SK-N-SH treated with all-trans-retinoic acid at 6 μM for 48 hours (cell line): ENCODE data around the gene NLRP11.

Experiments
- ATAC-seq: fragments of 200-7000 bp; cut with Tn5 transposase; 3 replicates; pipeline ENCODE4 v1.9.1; 2020; ENCODE audit warnings: mild to moderate bottlenecking, moderate library complexity
- ARNTL ChIP-seq: fragments of 450-650 bp; formaldehyde crosslinking; IDR thresholded peaks from 2 replicates; pipeline ENCODE4 v1.5.0; 2020; ENCODE audit warnings: low read depth, mild to moderate bottlenecking, moderate library complexity, borderline replicate concordance
- BACH2 ChIP-seq: fragments of 250-450 bp; sonication (Bioruptor Pico); IDR thresholded peaks from 2 replicates; pipeline ENCODE4 v1.9.0; 2021; ENCODE audit warnings: mild to moderate bottlenecking, borderline replicate concordance
- CSDC2 ChIP-seq: fragments of 250-450 bp; sonication (Bioruptor Pico); IDR thresholded peaks from 2 replicates; pipeline ENCODE4 v1.5.0; 2020; ENCODE audit warnings: mild to moderate bottlenecking, moderate library complexity
- ESRRG ChIP-seq: fragments of 250-450 bp; sonication (Bioruptor Pico); IDR thresholded peaks from 2 replicates; pipeline ENCODE4 v1.6.1; 2021; ENCODE audit warnings: mild to moderate bottlenecking
- GLIS3 ChIP-seq: fragments of 250-450 bp; sonication (Bioruptor Pico); IDR thresholded peaks from 2 replicates; pipeline ENCODE4 v1.5.0; 2020; ENCODE audit warnings: mild to moderate bottlenecking, moderate library complexity
- ISL1 ChIP-seq: fragments of 250-450 bp; sonication (Bioruptor Pico); IDR thresholded peaks from 2 replicates; pipeline ENCODE4 v2.1.2; 2022; ENCODE audit warnings: mild to moderate bottlenecking, moderate library complexity
- OSR1 ChIP-seq: fragments of 250-450 bp; sonication (Bioruptor Pico); IDR thresholded peaks from 2 replicates; pipeline ENCODE4 v1.8.0; 2022; ENCODE audit warnings: moderate library complexity, mild to moderate bottlenecking, inconsistent platforms
- POU6F1 ChIP-seq: fragments of 250-450 bp; sonication (Bioruptor Pico); IDR thresholded peaks from 2 replicates; pipeline ENCODE4 v1.8.0; 2021; ENCODE audit warnings: low read depth, mild to moderate bottlenecking, moderate library complexity, borderline replicate concordance
- PPARA ChIP-seq: fragments of 250-450 bp; sonication (Bioruptor Pico); IDR thresholded peaks from 2 replicates; pipeline ENCODE4 v1.5.0; 2020; ENCODE audit warnings: mild to moderate bottlenecking, borderline replicate concordance
- RARB ChIP-seq: fragments of 250-450 bp; sonication (Bioruptor Pico); IDR thresholded peaks from 2 replicates; pipeline ENCODE4 v1.8.0; 2021; ENCODE audit warnings: mild to moderate bottlenecking, moderate library complexity
- SNAI2 ChIP-seq: fragments of 250-450 bp; sonication (Bioruptor Pico); IDR thresholded peaks from 2 replicates; pipeline ENCODE4 v1.5.0; 2020; ENCODE audit warnings: mild to moderate bottlenecking, moderate library complexity
- TCF4 ChIP-seq: fragments of 250-450 bp; sonication (Bioruptor Pico); IDR thresholded peaks from 2 replicates; pipeline ENCODE4 v1.8.0; 2021; ENCODE audit warnings: mild to moderate bottlenecking, moderate library complexity, borderline replicate concordance
- TOX ChIP-seq: fragments of 250-450 bp; sonication (Bioruptor Pico); IDR thresholded peaks from 2 replicates; pipeline ENCODE4 v1.8.0; 2021; ENCODE audit warnings: mild to moderate bottlenecking, moderate library complexity, borderline replicate concordance
- ZC3H10 ChIP-seq: fragments of 250-450 bp; sonication (Bioruptor Pico); IDR thresholded peaks from 2 replicates; pipeline ENCODE4 v1.5.1; 2021; ENCODE audit warnings: mild to moderate bottlenecking, moderate library complexity
- ZFP3 ChIP-seq: fragments of 250-450 bp; sonication (Bioruptor Pico); IDR thresholded peaks from 2 replicates; pipeline ENCODE4 v1.5.0; 2020; ENCODE audit warnings: mild to moderate bottlenecking, moderate library complexity
- ZFP30 ChIP-seq: fragments of 450-650 bp; formaldehyde crosslinking; IDR thresholded peaks from 2 replicates; pipeline ENCODE4 v1.5.0; 2022; ENCODE audit warnings: mild to moderate bottlenecking, moderate library complexity
- ZNF70 ChIP-seq: fragments of 450-650 bp; formaldehyde crosslinking; IDR thresholded peaks from 2 replicates; pipeline ENCODE4 v1.5.0; 2020; ENCODE audit warnings: mild to moderate bottlenecking, moderate library complexity
- ZNF8 ChIP-seq: fragments of 450-650 bp; formaldehyde crosslinking; IDR thresholded peaks from 2 replicates; pipeline ENCODE4 v1.5.0; 2020; ENCODE audit warnings: mild to moderate bottlenecking, moderate library complexity
- TF ChIP-seq, protein P1 (sequence below): fragments of 250-450 bp; sonication (Bioruptor Pico); IDR thresholded peaks from 2 replicates; pipeline ENCODE4 v1.8.0; 2020; ENCODE audit warnings: mild to moderate bottlenecking, moderate library complexity, borderline replicate concordance
- TF ChIP-seq, protein P2 (sequence below): fragments of 250-450 bp; sonication (Bioruptor Pico); IDR thresholded peaks from 2 replicates; pipeline ENCODE4 v1.5.1; 2021; ENCODE audit warnings: mild to moderate bottlenecking, moderate library complexity
- TF ChIP-seq, protein P3 (sequence below): fragments of 250-450 bp; sonication (Bioruptor Pico); IDR thresholded peaks from 2 replicates; pipeline ENCODE4 v1.5.0; 2020; ENCODE audit warnings: mild to moderate bottlenecking, moderate library complexity
- TF ChIP-seq, protein P4 (sequence below): fragments of 250-450 bp; sonication (Bioruptor Pico); IDR thresholded peaks from 2 replicates; pipeline ENCODE4 v1.5.1; 2020; ENCODE audit warnings: low read depth, mild to moderate bottlenecking, moderate library complexity

Gene NLRP11

GRCh38 chr19:55830656-55831055 is 1.1 kb downstream of the NLRP11 start:
- no peak for TF ChIP-seq TCF4 (CRISPR knock-in tag)
- TF ChIP-seq TOX (CRISPR knock-in tag): no peak
- no peak for TF ChIP-seq ISL1
- TF ChIP-seq, protein P1, sequence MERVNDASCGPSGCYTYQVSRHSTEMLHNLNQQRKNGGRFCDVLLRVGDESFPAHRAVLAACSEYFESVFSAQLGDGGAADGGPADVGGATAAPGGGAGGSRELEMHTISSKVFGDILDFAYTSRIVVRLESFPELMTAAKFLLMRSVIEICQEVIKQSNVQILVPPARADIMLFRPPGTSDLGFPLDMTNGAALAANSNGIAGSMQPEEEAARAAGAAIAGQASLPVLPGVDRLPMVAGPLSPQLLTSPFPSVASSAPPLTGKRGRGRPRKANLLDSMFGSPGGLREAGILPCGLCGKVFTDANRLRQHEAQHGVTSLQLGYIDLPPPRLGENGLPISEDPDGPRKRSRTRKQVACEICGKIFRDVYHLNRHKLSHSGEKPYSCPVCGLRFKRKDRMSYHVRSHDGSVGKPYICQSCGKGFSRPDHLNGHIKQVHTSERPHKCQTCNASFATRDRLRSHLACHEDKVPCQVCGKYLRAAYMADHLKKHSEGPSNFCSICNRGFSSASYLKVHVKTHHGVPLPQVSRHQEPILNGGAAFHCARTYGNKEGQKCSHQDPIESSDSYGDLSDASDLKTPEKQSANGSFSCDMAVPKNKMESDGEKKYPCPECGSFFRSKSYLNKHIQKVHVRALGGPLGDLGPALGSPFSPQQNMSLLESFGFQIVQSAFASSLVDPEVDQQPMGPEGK: no peak
- TF ChIP-seq BACH2 (CRISPR knock-in tag): no peak
- TF ChIP-seq POU6F1 (CRISPR knock-in tag): no peak
- ATAC-seq: no peak

- ATAC-seq: no peak
- TF ChIP-seq PPARA (CRISPR knock-in tag) (no peak), BACH2 (CRISPR knock-in tag) (no peak), OSR1 (CRISPR knock-in tag) (no peak)
Observed at GRCh38 chr19:55820037-55820436, 11.8 kb downstream of the NLRP11 start.

DNA sequence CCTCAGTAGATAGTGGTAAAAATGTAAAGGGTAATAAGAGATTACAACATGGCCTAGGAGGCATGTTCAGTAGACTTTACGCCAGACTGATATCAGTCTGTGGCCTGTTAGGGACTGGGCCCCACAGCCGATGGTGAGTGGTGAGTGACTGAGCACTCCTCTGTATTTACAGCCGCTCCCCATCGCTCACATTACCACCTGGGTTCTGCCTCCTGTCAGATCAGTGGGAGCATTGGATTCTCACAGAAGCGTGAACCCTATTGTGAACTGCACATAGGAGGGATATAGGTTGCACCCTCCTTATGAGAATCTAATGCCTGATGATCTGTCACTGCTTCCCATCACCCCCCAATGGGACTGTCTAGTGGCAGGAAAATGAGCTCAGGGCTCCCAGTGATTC is 17.9 kb downstream of the NLRP11 start:
- TF ChIP-seq ZNF8 (CRISPR knock-in tag) (no peak), CSDC2 (CRISPR knock-in tag) (no peak), ZNF70 (CRISPR knock-in tag) (no peak), ZFP3 (CRISPR knock-in tag) (no peak), ZFP30 (CRISPR knock-in tag) (no peak)
- TF ChIP-seq, protein P1: no peak
- TF ChIP-seq, protein P2, sequence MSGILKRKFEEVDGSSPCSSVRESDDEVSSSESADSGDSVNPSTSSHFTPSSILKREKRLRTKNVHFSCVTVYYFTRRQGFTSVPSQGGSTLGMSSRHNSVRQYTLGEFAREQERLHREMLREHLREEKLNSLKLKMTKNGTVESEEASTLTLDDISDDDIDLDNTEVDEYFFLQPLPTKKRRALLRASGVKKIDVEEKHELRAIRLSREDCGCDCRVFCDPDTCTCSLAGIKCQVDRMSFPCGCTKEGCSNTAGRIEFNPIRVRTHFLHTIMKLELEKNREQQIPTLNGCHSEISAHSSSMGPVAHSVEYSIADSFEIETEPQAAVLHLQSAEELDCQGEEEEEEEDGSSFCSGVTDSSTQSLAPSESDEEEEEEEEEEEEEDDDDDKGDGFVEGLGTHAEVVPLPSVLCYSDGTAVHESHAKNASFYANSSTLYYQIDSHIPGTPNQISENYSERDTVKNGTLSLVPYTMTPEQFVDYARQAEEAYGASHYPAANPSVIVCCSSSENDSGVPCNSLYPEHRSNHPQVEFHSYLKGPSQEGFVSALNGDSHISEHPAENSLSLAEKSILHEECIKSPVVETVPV (CRISPR knock-in tag): no peak
- TF ChIP-seq, protein P3, sequence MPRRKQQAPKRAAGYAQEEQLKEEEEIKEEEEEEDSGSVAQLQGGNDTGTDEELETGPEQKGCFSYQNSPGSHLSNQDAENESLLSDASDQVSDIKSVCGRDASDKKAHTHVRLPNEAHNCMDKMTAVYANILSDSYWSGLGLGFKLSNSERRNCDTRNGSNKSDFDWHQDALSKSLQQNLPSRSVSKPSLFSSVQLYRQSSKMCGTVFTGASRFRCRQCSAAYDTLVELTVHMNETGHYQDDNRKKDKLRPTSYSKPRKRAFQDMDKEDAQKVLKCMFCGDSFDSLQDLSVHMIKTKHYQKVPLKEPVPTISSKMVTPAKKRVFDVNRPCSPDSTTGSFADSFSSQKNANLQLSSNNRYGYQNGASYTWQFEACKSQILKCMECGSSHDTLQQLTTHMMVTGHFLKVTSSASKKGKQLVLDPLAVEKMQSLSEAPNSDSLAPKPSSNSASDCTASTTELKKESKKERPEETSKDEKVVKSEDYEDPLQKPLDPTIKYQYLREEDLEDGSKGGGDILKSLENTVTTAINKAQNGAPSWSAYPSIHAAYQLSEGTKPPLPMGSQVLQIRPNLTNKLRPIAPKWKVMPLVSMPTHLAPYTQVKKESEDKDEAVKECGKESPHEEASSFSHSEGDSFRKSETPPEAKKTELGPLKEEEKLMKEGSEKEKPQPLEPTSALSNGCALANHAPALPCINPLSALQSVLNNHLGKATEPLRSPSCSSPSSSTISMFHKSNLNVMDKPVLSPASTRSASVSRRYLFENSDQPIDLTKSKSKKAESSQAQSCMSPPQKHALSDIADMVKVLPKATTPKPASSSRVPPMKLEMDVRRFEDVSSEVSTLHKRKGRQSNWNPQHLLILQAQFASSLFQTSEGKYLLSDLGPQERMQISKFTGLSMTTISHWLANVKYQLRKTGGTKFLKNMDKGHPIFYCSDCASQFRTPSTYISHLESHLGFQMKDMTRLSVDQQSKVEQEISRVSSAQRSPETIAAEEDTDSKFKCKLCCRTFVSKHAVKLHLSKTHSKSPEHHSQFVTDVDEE: no peak
- ATAC-seq: no peak

DNA sequence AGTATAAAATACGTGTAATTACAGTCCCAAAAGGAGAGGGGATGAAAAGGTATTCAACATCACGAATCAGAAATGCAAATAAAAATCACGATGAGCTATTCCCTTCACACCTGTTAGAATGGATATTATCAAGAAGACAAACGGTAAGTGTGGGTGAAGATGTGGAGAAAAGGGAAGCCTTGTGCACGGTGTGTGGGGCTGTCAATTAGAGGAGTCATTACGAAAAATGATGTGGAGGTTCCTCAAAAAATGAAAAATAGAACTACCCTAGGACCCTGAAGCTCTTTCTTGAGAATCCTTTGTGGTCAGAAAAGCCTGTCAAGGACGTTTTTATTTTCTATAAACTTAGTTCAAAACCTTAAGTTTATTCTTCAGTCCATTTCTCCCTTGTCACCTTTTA is 19.4 kb downstream of the NLRP11 start:
- TF ChIP-seq ZFP3 (CRISPR knock-in tag) (no peak), ZNF70 (CRISPR knock-in tag) (no peak), RARB (CRISPR knock-in tag) (no peak)
- ATAC-seq: no peak

DNA sequence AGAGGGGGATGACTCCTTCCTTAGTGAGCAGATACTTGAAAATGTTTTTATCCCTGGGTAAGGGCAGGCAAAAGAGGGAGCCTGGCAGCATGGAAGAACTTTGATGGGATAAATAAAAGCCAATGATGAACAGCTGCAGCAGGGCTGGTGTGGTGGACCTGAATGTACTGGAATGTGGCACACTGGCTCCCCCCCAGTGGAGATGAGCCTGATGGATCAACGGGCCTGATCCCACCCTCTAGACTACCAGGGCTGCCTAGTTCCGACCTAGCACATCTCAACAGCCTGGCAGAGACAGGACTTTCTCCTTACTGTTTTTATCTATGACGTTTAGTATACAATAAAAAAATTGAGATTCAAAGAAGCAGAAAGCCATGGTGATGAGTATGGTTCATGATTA is 20.5 kb downstream of the NLRP11 start:
- no peak for ATAC-seq
- TF ChIP-seq ARNTL (CRISPR knock-in tag) (no peak), CSDC2 (CRISPR knock-in tag) (no peak), BACH2 (CRISPR knock-in tag) (no peak), ZNF70 (CRISPR knock-in tag) (no peak), TCF4 (CRISPR knock-in tag) (no peak), SNAI2 (CRISPR knock-in tag) (no peak), POU6F1 (CRISPR knock-in tag) (no peak), ZC3H10 (CRISPR knock-in tag) (no peak), ZNF8 (CRISPR knock-in tag) (no peak), OSR1 (CRISPR knock-in tag) (no peak), ZFP30 (CRISPR knock-in tag) (no peak), TOX (CRISPR knock-in tag) (no peak), GLIS3 (CRISPR knock-in tag) (no peak), ESRRG (CRISPR knock-in tag) (no peak), ZFP3 (CRISPR knock-in tag) (no peak)
- TF ChIP-seq, protein P4, sequence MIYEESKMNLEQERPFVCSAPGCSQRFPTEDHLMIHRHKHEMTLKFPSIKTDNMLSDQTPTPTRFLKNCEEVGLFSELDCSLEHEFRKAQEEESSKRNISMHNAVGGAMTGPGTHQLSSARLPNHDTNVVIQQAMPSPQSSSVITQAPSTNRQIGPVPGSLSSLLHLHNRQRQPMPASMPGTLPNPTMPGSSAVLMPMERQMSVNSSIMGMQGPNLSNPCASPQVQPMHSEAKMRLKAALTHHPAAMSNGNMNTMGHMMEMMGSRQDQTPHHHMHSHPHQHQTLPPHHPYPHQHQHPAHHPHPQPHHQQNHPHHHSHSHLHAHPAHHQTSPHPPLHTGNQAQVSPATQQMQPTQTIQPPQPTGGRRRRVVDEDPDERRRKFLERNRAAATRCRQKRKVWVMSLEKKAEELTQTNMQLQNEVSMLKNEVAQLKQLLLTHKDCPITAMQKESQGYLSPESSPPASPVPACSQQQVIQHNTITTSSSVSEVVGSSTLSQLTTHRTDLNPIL (CRISPR knock-in tag): no peak
